Type B pancreatic cell (in vitro differentiated cells): ENCODE results near the gene DLX4. TPM values are rescaled to one million over a fixed set of nuclear protein-coding genes. Genes with fewer than 3 reads are reported as not detected.

ENCODE experiments used
- DNase-seq: peaks from one replicate; pipeline ENCODE4 v3.0.0; 2021; ENCODE audit warnings: mixed read lengths; ENCODE audit not compliant: unreplicated experiment; ENCODE audit errors: extremely low spot score
- H3K27ac Mint-ChIP-seq: 2 replicates; pipeline ENCODE4 v1.8.0; 2021; ENCODE audit warnings: mild to moderate bottlenecking, mixed read lengths
- H3K27me3 Mint-ChIP-seq: 2 replicates; pipeline ENCODE4 v1.8.0; 2021; ENCODE audit warnings: mixed read lengths
- H3K36me3 Mint-ChIP-seq: 2 replicates; pipeline ENCODE4 v1.8.0; 2021; ENCODE audit warnings: mixed read lengths
- H3K4me1 Mint-ChIP-seq: one replicate; pipeline ENCODE4 v1.8.0; 2021; ENCODE audit warnings: mixed read lengths; ENCODE audit not compliant: unreplicated experiment
- H3K4me3 Mint-ChIP-seq: 2 replicates; pipeline ENCODE4 v1.8.0; 2021; ENCODE audit warnings: mild to moderate bottlenecking, mixed read lengths
- H3K9me3 Mint-ChIP-seq: 2 replicates; pipeline ENCODE4 v1.8.0; 2021; ENCODE audit warnings: mixed read lengths
- total RNA-seq: library from RNA; stranded (reverse); gene quantifications from 2 replicates; pipeline ENCODE4 v1.2.1, GENCODE V29; 2021; ENCODE audit warnings: low replicate concordance
- TF ChIP-seq, protein P1 (sequence below): fragments of 200-600 bp; sonication (generic); conservative IDR thresholded peaks from 2 replicates; pipeline ENCODE4 v1.5.0; 2021; ENCODE audit warnings: antibody characterized with exemption, mild to moderate bottlenecking

DLX4 gene
- total RNA-seq, 1 donor from 2014 or later = 10.4 TPM

DNA sequence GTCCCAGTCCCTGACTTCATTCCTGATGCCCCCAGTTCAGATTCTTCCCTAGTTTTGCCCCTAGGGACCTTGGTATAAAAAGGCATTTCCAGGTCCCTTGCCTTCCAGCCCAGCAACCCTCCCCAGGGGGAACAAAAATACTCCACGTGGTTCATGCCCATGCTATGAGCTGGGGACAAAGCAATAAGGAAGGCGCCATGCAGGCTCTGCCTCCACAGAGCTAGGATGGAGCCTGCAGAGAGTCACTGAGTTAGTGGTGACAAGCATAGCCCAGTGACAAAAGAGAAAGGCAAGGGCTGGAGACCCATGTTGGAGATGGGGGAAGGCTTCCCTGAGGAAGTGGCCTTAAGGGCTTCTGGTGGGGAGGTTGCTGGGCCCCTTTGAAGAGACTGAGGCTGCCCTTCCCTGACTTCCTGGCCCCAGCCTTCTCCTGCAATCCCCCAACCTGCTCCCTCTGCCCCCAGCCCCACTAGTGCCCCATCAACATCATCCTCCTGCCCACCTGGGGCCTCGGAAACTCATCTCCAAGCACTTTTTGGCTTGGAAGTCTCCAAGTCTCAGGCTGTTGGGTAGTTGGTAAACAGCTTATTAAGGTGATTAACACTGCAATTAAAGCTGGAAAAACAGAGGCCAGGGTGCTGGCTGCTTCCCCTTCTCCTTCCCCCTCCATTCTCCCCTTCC lies 16.5 kb downstream of the DLX4 start:
- TF ChIP-seq, protein P1, sequence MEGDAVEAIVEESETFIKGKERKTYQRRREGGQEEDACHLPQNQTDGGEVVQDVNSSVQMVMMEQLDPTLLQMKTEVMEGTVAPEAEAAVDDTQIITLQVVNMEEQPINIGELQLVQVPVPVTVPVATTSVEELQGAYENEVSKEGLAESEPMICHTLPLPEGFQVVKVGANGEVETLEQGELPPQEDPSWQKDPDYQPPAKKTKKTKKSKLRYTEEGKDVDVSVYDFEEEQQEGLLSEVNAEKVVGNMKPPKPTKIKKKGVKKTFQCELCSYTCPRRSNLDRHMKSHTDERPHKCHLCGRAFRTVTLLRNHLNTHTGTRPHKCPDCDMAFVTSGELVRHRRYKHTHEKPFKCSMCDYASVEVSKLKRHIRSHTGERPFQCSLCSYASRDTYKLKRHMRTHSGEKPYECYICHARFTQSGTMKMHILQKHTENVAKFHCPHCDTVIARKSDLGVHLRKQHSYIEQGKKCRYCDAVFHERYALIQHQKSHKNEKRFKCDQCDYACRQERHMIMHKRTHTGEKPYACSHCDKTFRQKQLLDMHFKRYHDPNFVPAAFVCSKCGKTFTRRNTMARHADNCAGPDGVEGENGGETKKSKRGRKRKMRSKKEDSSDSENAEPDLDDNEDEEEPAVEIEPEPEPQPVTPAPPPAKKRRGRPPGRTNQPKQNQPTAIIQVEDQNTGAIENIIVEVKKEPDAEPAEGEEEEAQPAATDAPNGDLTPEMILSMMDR = no peak
- Mint-ChIP-seq H3K27me3 (peaks cover 50% of the 10 kb centered on the region), H3K27ac (no peak overlapping the region), H3K36me3 (no peaks in the 10 kb centered on the region), H3K4me3 (no peak overlapping the region), H3K9me3 (no peaks in the 10 kb centered on the region), H3K4me1 (peaks cover 17% of the 10 kb centered on the region)
- DNase-seq = no peak

DNA sequence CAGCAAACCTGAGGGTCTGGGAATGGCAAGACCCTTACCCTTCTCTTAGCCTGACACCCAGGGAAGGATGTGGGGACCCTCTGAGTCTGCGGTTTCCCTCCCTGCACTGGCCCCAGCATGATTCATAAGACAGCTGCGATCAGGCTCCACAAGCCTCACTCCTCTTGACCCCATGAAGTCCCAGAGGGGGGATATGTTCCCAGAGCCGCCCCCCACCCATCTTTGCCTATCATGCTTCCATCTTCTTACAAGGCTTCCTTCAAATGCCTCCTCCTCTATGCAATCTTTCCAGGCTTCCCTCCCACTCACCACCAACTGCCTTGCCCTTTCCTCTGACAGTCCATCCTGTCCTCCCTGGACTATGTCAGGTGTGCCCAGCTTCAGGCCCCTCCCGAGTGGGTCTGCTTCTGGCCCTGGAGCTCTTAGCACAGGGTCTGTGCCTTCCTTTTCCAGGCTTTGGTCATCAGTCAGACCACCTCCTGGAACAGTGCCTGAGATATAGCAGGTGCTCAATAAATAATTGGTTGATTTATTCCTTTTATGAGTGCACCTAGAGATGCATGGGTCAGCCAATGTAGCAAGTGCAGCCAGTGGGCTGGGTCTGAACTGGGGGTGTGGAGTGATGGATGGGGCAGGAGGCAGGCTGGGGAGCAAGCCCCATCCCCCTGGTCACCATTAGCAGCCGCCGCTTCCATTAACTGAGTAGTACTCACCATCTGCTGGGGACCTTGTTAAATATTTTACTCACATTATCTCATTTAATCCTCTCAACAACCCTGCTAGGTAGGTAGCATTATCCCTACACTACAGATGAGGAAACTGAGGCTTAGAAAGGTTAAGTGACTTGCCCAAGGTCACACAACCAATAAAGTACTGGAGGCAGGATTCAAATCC lies 17.7 kb downstream of the DLX4 start:
- Mint-ChIP-seq H3K4me1 (peaks cover 7% of the 10 kb centered on the region), H3K36me3 (no peaks in the 10 kb centered on the region), H3K9me3 (no peaks in the 10 kb centered on the region), H3K4me3 (no peak overlapping the region), H3K27ac (no peak overlapping the region), H3K27me3 (peaks cover 48% of the 10 kb centered on the region)
- TF ChIP-seq, protein P1 = no peak
- DNase-seq = no peak

DNA sequence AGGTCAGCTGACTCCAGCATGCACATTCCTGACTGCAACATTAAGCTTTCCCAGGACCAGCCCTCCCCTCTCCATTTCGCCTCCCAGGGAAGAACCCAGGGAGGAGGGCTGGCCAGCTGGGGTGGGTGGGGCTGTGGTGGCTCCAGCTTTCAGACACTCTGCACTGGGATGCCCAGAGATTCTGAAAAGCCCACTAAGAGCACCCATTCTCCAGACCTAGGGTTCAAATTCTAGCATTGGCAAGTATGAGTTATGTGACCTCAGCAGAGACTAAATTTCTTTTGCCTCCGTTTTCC lies 18.2 kb downstream of the DLX4 start:
- H3K4me3 Mint-ChIP-seq = no peak overlapping the region
- peaks cover 50% of the 10 kb centered on the region for H3K27me3 Mint-ChIP-seq
- DNase-seq = no peak
- no peaks in the 10 kb centered on the region for H3K9me3 Mint-ChIP-seq
- TF ChIP-seq, protein P1 = no peak
- peaks cover 7% of the 10 kb centered on the region for H3K4me1 Mint-ChIP-seq
- no peak overlapping the region for H3K27ac Mint-ChIP-seq
- H3K36me3 Mint-ChIP-seq = peaks cover 3% of the 10 kb centered on the region

DNA sequence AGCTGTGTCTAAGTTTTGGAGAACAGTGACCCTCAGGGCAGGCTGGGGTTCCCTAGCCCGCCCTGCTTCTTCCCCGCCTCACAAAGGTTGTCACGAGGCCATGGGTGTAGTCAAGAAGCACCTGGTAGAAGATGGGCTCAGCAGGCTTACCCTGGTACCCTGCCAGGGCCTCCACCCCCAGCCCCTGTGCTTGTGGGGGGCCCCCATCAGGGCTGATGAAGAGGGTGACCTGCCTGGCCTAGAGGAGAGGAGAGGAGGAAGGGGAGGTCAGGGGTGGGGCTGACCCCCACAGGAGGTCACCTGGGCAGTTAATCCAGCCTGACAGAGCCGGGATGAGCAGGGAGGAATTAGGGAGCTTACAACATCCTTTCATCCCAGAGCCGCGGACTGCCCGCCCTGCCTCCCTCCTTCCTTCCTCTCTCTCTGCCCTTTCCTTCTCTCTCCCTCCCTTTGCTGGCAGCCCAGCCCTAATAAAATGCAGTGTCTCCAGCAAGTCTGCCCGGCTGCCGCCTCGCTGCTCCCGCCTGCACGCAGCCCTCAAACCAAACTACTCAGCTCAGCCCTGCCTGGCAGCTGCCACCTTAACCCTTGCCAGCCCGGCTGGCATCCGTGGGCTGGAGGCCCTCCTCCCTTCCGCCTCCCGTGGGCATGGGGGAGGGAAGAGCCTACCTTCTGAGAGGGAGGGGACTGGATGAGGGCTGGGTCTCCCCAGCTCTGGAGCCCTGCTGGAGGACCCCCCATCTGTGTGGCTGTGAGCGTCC lies 18.9 kb downstream of the DLX4 start:
- no peak overlapping the region for H3K4me3 Mint-ChIP-seq
- peaks cover 3% of the 10 kb centered on the region for H3K36me3 Mint-ChIP-seq
- H3K27ac Mint-ChIP-seq = no peak overlapping the region
- H3K9me3 Mint-ChIP-seq = no peaks in the 10 kb centered on the region
- H3K27me3 Mint-ChIP-seq = peaks cover 53% of the 10 kb centered on the region
- TF ChIP-seq, protein P1 = no peak
- DNase-seq = no peak
- peaks cover 7% of the 10 kb centered on the region for H3K4me1 Mint-ChIP-seq

DNA sequence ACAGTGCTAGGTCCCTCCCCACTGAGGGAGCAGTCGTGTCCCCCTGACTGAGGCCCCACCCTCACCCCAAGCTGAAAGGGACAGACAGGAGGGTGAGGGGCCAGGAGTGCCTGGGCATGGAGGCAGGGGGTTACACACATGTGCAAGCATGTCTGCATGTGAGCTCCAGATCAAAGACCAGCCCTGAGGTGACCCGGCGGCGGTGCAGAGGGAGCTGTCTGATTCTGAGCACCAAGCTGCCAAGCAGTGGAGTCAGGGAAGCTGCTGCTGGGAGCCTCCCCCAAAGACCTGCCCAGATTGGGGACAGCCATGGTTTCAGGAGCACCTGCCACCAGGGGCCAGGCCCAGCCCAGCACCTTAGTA lies 20.5 kb downstream of the DLX4 start:
- Mint-ChIP-seq H3K27ac (no peak overlapping the region), H3K36me3 (peaks cover 3% of the 10 kb centered on the region), H3K4me1 (peaks cover 13% of the 10 kb centered on the region), H3K9me3 (no peaks in the 10 kb centered on the region), H3K4me3 (no peak overlapping the region), H3K27me3 (peaks cover 64% of the 10 kb centered on the region)
- no peak for DNase-seq
- TF ChIP-seq, protein P1 = no peak
